ENCODE results near the gene TMEM185B.

- TF ChIP-seq GABPA (IDR thresholded peaks at IDR 0.05 in 1 of 2, conservative IDR thresholded peaks at IDR 0.05 in 1 of 2) (no peak), ATF3 (IDR thresholded peaks at IDR 0.05) (no peak), JUND (IDR thresholded peaks at IDR 0.05) (no peak), CTCF (IDR thresholded peaks at IDR 0.05; ENCODE audit: low read depth, low read length, missing input control) (no peak), REST (IDR thresholded peaks at IDR 0.05) (no peak), RAD21 (IDR thresholded peaks at IDR 0.05) (no peak), EGR1 (IDR thresholded peaks at IDR 0.05; ENCODE audit: low read depth in 2 of 2) (no peak), TAF1 (conservative IDR thresholded peaks at IDR 0.05) (no peak)
Observed at GRCh38 chr2:120231564-120231973, 8.4 kb upstream of the TMEM185B start.

Measured in liver (tissue), 3 donors.